HUES6 (cell line): Measurements from ENCODE around the gene ALG1.
"Not testable (repeated sequence)": the region's sequence is repeated elsewhere in the genome, so short reads cannot be mapped to it uniquely, and the experiment has no call there.

Experiments used
- H3K27ac ChIP-seq: 2 replicates; pipeline ENCODE4 v1.7.0; 2013; ENCODE audit warnings: low read depth, mild to moderate bottlenecking, low read length, inconsistent platforms
- H3K27me3 ChIP-seq: 2 replicates; pipeline ENCODE4 v1.6.1; 2013; ENCODE audit warnings: low read length; ENCODE audit not compliant: control insufficient read depth, insufficient read depth
- H3K36me3 ChIP-seq: 2 replicates; pipeline ENCODE4 v1.6.1; 2013; ENCODE audit warnings: low read length; ENCODE audit not compliant: control insufficient read depth, insufficient read depth
- H3K4me1 ChIP-seq: 2 replicates; pipeline ENCODE4 v1.6.1; 2013; ENCODE audit warnings: low read length; ENCODE audit not compliant: control insufficient read depth, insufficient read depth
- H3K4me3 ChIP-seq: 2 replicates; pipeline ENCODE4 v1.5.1; 2013; ENCODE audit warnings: low read depth, low read length
- H3K9ac ChIP-seq: one replicate; pipeline ENCODE4 v1.6.1; 2013; ENCODE audit warnings: mild to moderate bottlenecking, low read length
- H3K9me3 ChIP-seq: 2 replicates; pipeline ENCODE4 v1.6.1; 2013; ENCODE audit warnings: low read depth, low read length; ENCODE audit not compliant: control insufficient read depth, insufficient read depth

The ALG1 gene

GRCh38 chr16:5090592-5090991 is 18.9 kb downstream of the ALG1 start:
- not testable (repeated sequence) for H3K9ac ChIP-seq, H3K27me3 ChIP-seq, H3K9me3 ChIP-seq, H3K4me1 ChIP-seq, H3K27ac ChIP-seq, H3K4me3 ChIP-seq
- H3K36me3 ChIP-seq = peaks cover 38% of the 10 kb centered on the region

GRCh38 chr16:5093081-5093480 is 21.4 kb downstream of the ALG1 start:
- H3K4me1 ChIP-seq, H3K9me3 ChIP-seq, H3K27me3 ChIP-seq, H3K4me3 ChIP-seq, H3K27ac ChIP-seq, H3K9ac ChIP-seq: not testable (repeated sequence)
- H3K36me3 ChIP-seq = peaks cover 27% of the 10 kb centered on the region

GRCh38 chr16:5093746-5094145 is 22.1 kb downstream of the ALG1 start:
- H3K36me3 ChIP-seq = peaks cover 22% of the 10 kb centered on the region
- not testable (repeated sequence) for H3K27me3 ChIP-seq, H3K9ac ChIP-seq, H3K27ac ChIP-seq, H3K9me3 ChIP-seq, H3K4me1 ChIP-seq, H3K4me3 ChIP-seq

GRCh38 chr16:5095145-5095830 is 23.6 kb downstream of the ALG1 start:
- peaks cover 11% of the 10 kb centered on the region for H3K36me3 ChIP-seq
- H3K4me3 ChIP-seq, H3K27ac ChIP-seq, H3K9ac ChIP-seq, H3K4me1 ChIP-seq, H3K27me3 ChIP-seq, H3K9me3 ChIP-seq: not testable (repeated sequence)

- H3K36me3 ChIP-seq, H3K27me3 ChIP-seq, H3K9me3 ChIP-seq, H3K4me1 ChIP-seq, H3K27ac ChIP-seq: not testable (repeated sequence)
- Histone ChIP-seq H3K9ac (peak overlapping the region; percentile 86), H3K4me3 (peak overlapping the region; percentile 84)
Measured at GRCh38 chr16:5096437-5097060, 24.9 kb downstream of the ALG1 start.

- Histone ChIP-seq H3K4me3 (peak overlapping the region; percentile 84), H3K27ac (peak overlapping the region; percentile 47; the same call in 1 of the 2 replicates), H3K9ac (peak overlapping the region; percentile 86)
- not testable (repeated sequence) for H3K9me3 ChIP-seq, H3K27me3 ChIP-seq, H3K4me1 ChIP-seq, H3K36me3 ChIP-seq
Measured at GRCh38 chr16:5097061-5097469, 25.4 kb downstream of the ALG1 start.

GRCh38 chr16:5097470-5098220 is 26.0 kb downstream of the ALG1 start, which contains the start of gene EEF2KMT:
EEF2KMT (minus strand) TSS chr16:5097795; CDS start chr16:5097739, 56 bp downstream.
- Histone ChIP-seq H3K4me3 (peak within 1 kb of the TSS; percentile 84), H3K9ac (peak within 1 kb of the TSS; percentile 86), H3K27ac (peak within 1 kb of the TSS; percentile 47; the same call in 1 of the 2 replicates)
- H3K36me3 ChIP-seq, H3K27me3 ChIP-seq, H3K4me1 ChIP-seq, H3K9me3 ChIP-seq: not testable (repeated sequence)

GRCh38 chr16:5098221-5099159 is 26.8 kb downstream of the ALG1 start:
- not testable (repeated sequence) for H3K4me1 ChIP-seq, H3K27me3 ChIP-seq, H3K27ac ChIP-seq, H3K36me3 ChIP-seq, H3K9me3 ChIP-seq
- Histone ChIP-seq H3K4me3 (peak overlapping the region; percentile 61), H3K9ac (peak overlapping the region; percentile 14)

DNA sequence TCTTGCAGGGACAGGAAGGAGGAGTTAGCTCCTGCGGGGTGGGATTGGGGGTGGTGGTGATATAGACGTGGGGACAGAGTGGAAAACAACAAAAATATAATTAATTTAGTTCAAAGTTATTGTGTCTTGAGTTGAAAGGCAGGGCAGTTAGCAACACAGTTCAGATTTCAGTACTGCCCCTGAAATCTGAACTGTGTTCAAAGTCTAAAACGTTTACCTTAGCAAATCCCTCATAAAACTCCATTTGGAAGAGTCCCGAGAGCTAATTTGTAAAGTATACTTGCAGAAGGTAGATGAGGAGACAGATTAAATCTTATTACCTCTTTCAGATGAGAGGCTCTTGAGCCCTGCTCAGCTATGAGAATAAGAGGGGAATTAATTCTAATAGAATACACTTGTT is 27.5 kb downstream of the ALG1 start:
- not testable (repeated sequence) for H3K4me1 ChIP-seq, H3K4me3 ChIP-seq, H3K36me3 ChIP-seq, H3K27me3 ChIP-seq, H3K9ac ChIP-seq, H3K9me3 ChIP-seq, H3K27ac ChIP-seq

DNA sequence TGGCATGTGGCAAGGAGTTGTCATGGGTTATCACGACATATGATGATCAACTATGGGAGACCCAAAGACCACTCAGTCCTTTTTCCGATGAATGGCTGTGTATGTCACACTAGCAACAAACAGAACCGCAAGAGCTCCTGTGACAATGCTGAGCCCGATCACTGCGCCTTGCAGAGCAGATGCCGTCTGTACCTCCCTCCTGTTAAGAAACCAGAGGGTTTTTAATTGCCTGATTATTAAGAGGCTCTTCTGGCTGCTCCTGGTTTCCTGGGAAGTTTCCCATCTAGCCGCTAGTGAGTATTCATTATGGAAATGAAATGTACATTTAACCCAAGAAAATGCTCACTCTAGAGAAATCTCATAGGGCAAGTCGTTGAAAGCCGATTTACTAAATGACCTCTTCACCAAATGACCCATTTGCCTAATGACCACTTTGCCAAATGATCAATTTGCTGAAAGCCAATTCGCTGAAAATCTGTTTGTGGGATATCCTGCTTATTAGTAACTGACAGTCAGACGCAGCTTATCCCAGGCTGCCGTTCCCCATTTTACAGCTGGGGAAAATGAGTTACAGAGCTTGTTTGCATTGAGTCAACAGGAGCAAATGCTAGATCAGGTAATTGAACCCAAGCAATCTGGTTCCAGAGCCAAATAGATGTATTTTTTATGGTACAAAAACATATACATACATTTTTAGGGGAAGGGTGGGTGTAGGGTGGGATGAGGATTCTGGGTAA is 31.8 kb downstream of the ALG1 start:
- H3K4me1 ChIP-seq, H3K9me3 ChIP-seq, H3K27ac ChIP-seq, H3K36me3 ChIP-seq, H3K27me3 ChIP-seq, H3K9ac ChIP-seq, H3K4me3 ChIP-seq: not testable (repeated sequence)
